Ectodermal cell (in vitro differentiated cells): ENCODE results near the gene ANKRD37.

Experiments
- H3K27ac ChIP-seq: 2 replicates; pipeline ENCODE4 v1.7.0; 2013; ENCODE audit warnings: mild to moderate bottlenecking, low read depth, low read length; ENCODE audit not compliant: insufficient read depth, poor library complexity, severe bottlenecking
- H3K27me3 ChIP-seq: 2 replicates; pipeline ENCODE4 v1.7.0; 2013; ENCODE audit warnings: mild to moderate bottlenecking, low read length; ENCODE audit not compliant: insufficient read depth, control insufficient read depth, poor library complexity, severe bottlenecking
- H3K36me3 ChIP-seq: one replicate; pipeline ENCODE4 v1.7.0; 2013; ENCODE audit warnings: low read length; ENCODE audit not compliant: control insufficient read depth, insufficient read depth
- H3K4me1 ChIP-seq: one replicate; pipeline ENCODE4 v1.7.0; 2013; ENCODE audit warnings: low read length; ENCODE audit not compliant: control insufficient read depth, insufficient read depth
- H3K4me3 ChIP-seq: 2 replicates; pipeline ENCODE4 v1.7.0; 2013; ENCODE audit warnings: low read depth, low read length, control low read depth; ENCODE audit not compliant: insufficient read depth
- H3K9me3 ChIP-seq: 2 replicates; pipeline ENCODE4 v1.7.0; 2013; ENCODE audit warnings: mild to moderate bottlenecking, low read length, moderate library complexity; ENCODE audit not compliant: control insufficient read depth
- WGBS, 2 experiments: methylation state at CpG; one replicate each; pipeline ENCODE4 v1.1.7; 2013; ENCODE audit warnings: missing lambda C conversion rate in 2 of 2; 5-methylcytosine and 5-hydroxymethylcytosine counted together

The ANKRD37 gene

DNA sequence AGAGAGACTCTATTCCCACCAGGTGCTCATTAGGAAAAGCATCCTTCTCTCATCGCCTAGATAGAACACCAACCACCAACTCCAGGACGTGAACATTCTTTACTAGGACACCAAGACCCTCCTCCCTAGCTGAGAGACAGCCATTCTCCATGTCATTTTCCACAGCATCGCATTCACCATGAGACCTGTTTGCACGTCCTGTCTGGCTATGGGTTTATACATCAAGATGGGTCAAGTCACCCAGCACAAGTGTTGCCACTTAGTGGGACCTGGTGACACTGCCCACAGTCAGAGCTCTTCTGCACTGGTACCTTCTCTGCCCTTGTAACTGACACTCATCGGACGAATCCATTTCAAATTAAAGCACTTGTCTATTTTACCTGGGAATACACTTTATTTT is 18.4 kb upstream of the ANKRD37 start:
- no peak overlapping the region for H3K4me3 ChIP-seq
- H3K36me3 ChIP-seq = no peaks in the 10 kb centered on the region
- no peaks in the 10 kb centered on the region for H3K27me3 ChIP-seq
- H3K4me1 ChIP-seq = no peaks in the 10 kb centered on the region
- H3K27ac ChIP-seq = no peak overlapping the region
- H3K9me3 ChIP-seq = no peaks in the 10 kb centered on the region
- WGBS, 2 experiments = 86 to 87% methylated on average over 6 of the region's 6 CpGs

GRCh38 chr4:185379326-185380295 is 17.0 kb upstream of the ANKRD37 start:
- Histone ChIP-seq H3K27me3 (no peaks in the 10 kb centered on the region), H3K9me3 (no peaks in the 10 kb centered on the region), H3K4me3 (no peak overlapping the region), H3K4me1 (no peaks in the 10 kb centered on the region), H3K27ac (no peak overlapping the region), H3K36me3 (no peaks in the 10 kb centered on the region)
- WGBS, 2 experiments = 93 to 97% methylated on average over 13 of the region's 13 CpGs

DNA sequence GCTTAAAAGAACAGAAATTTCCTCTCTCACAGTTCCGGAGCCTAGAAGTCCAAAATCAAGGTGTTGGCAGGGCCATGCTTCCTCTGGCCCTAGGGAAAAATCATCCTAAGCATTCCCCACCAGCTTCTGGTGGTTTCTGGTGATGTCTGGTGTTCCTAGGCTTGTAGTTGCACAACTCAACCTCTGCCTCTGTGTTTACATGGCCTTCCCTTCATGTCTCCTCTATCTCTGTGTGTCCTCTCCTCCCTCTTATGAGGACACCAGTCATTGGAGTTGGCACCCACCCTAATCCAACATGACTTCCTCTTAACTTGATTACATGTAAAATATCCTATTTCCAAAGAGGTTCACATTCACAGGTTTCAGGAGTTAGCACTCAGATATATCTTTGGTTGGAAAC is 16.3 kb upstream of the ANKRD37 start:
- H3K4me1 ChIP-seq = no peaks in the 10 kb centered on the region
- H3K27ac ChIP-seq = no peak overlapping the region
- no peaks in the 10 kb centered on the region for H3K36me3 ChIP-seq
- H3K27me3 ChIP-seq = no peaks in the 10 kb centered on the region
- 97 to 100% methylated on average over 1 of the region's 1 CpG for WGBS, 2 experiments
- no peaks in the 10 kb centered on the region for H3K9me3 ChIP-seq
- H3K4me3 ChIP-seq = no peak overlapping the region

DNA sequence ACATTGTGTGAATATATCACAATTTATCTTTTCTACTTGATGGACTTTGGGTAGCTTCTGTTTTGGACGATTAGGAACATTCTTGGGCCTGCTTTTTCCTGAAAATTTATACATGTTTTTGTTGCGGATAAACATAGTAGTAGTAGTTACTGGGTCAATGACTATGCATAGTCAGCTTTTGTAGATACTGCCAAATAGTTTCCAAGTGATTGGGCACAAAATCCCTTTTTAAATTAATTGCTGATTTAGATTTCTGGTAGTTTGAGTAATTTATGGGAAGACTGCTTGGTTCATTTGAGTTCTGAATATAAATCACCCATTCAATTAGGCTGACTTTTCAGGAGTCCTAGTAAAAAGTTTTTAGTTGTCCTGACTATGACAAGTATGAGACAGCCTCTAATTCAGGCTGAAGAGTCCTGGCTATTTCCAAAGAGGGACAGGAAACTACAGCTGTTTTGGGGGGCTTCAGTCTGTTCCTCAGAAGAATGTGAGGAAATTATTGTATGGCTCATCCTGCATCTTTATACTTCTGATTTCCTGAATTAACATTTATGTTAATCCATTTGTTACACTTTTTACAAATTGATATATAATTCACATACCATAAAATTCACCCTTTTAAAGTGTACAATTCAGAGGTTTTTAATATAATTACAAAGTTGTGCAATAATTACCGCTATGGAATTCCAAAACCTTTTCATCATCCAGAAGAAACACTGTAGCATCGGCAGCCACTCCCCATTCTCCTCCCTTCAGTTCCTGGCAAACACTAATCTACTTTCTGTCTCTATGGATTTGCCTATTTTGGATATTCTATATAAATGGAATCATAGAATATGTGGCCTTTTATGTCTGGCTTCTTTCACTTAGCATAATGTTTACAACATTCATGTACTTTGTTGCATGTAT is 15.1 kb upstream of the ANKRD37 start:
- Histone ChIP-seq H3K27me3 (no peaks in the 10 kb centered on the region), H3K4me3 (no peak overlapping the region), H3K36me3 (no peaks in the 10 kb centered on the region), H3K4me1 (no peaks in the 10 kb centered on the region), H3K9me3 (no peaks in the 10 kb centered on the region), H3K27ac (no peak overlapping the region)
- 96 to 97% methylated on average over 3 of the region's 4 CpGs for WGBS, 2 experiments

DNA sequence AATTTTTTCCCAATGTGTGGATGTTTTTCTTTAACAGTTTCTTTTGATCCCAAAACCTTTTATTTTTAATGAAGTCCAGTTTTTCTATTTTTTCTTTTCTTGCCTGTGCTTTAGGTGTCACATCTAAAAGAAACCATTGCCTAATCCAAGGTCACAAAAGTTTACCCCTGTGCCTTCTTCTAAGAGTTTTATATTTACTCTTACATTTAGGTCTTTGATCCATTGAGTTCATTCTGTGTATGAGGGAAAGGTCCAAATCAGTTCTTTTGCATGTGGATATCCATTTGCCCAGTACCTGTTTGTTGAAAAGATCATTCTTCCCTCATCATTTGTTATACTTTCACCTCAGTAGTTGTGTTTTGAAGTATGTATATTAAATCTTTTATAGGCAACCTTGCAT is 13.9 kb upstream of the ANKRD37 start:
- Histone ChIP-seq H3K4me1 (no peaks in the 10 kb centered on the region), H3K4me3 (no peak overlapping the region), H3K9me3 (no peaks in the 10 kb centered on the region), H3K27me3 (no peaks in the 10 kb centered on the region), H3K36me3 (no peaks in the 10 kb centered on the region), H3K27ac (no peak overlapping the region)

DNA sequence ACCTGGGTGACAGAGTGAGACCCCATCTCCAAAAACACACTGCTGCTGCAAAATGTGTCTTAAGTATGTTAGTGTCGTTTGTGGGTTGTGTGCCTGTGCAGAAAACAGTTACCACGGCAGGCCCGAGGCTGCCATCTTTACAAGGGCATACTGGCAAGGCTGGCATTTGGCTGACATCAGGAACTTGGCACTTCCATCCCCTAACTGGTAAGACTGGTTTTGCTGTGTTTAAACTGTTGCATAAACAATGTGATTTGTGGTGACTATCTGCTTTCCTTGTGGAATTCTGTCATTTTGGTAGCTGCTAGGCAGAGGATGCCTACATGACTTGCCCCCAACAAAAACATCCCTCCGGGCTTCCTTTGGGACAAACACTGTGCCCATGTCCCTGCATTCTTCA is 13.2 kb upstream of the ANKRD37 start:
- Histone ChIP-seq H3K4me3 (no peak overlapping the region), H3K9me3 (no peaks in the 10 kb centered on the region), H3K27me3 (no peaks in the 10 kb centered on the region), H3K4me1 (no peaks in the 10 kb centered on the region), H3K27ac (no peak overlapping the region), H3K36me3 (no peaks in the 10 kb centered on the region)
- 82 to 84% methylated on average over 4 of the region's 4 CpGs for WGBS, 2 experiments

DNA sequence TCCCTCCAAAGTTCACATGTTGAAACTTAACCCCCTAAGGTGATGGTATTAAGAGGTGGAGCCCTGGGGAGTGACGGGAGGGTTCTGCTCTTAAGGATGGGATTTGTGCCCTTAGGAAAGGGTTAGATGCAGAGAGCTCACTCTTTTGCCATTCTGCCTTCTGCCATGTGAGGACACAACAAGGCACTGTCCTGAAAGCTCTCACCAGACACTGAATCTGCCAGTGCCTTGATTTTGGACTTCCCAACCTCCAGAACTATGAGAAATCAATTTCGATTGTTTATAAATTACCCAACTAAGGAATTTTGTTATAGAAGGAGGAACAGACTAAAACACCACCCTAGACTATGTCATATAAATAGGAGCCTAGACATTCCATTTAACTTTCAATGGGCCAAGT is 12.6 kb upstream of the ANKRD37 start:
- no peaks in the 10 kb centered on the region for H3K27me3 ChIP-seq
- WGBS, 2 experiments = 83 to 89% methylated on average over 1 of the region's 2 CpGs

DNA sequence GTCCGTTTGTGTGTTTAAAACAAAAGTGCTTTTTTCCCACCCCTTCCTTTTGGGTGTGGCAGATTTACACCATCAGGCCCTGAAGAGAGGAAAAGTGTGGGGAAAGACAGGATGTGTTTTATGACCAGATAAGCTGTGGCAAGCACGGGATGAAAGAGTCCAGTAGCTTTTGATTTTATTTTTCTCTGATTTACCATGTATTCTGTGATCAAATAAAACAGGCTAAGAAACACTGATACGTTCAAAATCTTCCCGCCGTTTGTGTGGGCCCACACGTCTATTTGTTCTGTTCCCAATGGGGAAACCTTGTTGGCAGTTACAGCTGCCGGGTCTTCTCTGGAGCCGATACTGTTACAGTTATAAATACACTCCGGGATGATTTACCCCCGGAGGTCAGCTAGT is 11.7 kb upstream of the ANKRD37 start:
- Histone ChIP-seq H3K36me3 (no peaks in the 10 kb centered on the region), H3K9me3 (no peaks in the 10 kb centered on the region), H3K27ac (no peak overlapping the region), H3K4me1 (no peaks in the 10 kb centered on the region), H3K4me3 (no peak overlapping the region), H3K27me3 (no peaks in the 10 kb centered on the region)
- WGBS, 2 experiments = 79 to 91% methylated on average over 7 to 10 of the region's 10 CpGs

More for the DNA sequence above, 12.6 kb upstream of the ANKRD37 start:
- Histone ChIP-seq H3K4me1 (no peaks in the 10 kb centered on the region), H3K9me3 (no peaks in the 10 kb centered on the region), H3K27ac (no peak overlapping the region), H3K36me3 (no peaks in the 10 kb centered on the region), H3K4me3 (no peak overlapping the region)

DNA sequence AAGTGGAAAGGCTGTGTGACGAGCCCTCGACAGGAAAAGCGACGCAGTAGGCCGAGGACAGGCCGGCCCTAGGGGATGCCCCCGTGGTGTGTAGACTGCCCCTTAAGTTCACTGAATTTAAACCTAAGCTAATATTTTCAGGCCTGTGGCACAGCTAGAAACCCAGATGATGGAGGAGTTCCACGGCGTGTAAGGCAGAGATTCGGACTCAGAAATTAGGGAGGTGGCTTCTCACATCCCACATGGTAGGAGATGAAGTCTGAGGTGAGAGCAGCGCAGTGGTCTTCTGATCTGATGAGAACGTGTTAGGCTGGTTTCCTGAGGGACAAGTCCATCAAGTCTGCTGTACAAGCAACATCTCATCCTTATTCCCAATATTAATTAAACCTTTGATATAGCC is 8.7 kb upstream of the ANKRD37 start:
- no peaks in the 10 kb centered on the region for H3K27me3 ChIP-seq
- no peaks in the 10 kb centered on the region for H3K9me3 ChIP-seq
- WGBS, 2 experiments = 95 to 96% methylated on average over 12 of the region's 12 CpGs
- H3K36me3 ChIP-seq = no peaks in the 10 kb centered on the region
- H3K4me1 ChIP-seq = no peaks in the 10 kb centered on the region
- H3K27ac ChIP-seq = no peak overlapping the region
- no peak overlapping the region for H3K4me3 ChIP-seq

DNA sequence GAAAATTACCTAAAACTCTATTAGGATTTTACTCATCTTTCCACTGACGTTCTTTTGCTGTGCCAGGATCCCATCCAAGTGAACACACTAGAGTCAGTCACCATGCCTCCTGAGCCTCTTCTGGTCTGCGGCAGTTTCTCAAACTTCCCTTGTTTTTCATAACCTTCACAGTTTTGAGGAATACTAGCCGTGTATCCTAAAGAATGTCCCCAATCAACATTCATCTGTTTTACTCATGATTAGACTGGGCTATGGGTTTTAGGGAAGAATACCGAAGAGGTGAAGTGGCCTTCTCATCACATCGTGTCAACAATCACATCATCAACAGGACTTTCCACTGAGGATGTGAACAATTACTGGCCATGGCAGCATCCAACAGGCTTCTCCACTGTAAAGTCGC is 5.7 kb upstream of the ANKRD37 start:
- 94 to 95% methylated on average over 6 of the region's 6 CpGs for WGBS, 2 experiments
- no peaks in the 10 kb centered on the region for H3K4me1 ChIP-seq
- H3K9me3 ChIP-seq = no peaks in the 10 kb centered on the region
- no peak overlapping the region for H3K27ac ChIP-seq
- peaks cover 13% of the 10 kb centered on the region for H3K27me3 ChIP-seq
- no peak overlapping the region for H3K4me3 ChIP-seq
- H3K36me3 ChIP-seq = no peaks in the 10 kb centered on the region
